DMS 273 (cell line): ENCODE data around the gene MIPEP.
"Not testable (repeated sequence)": the region's sequence is repeated elsewhere in the genome, so short reads cannot be mapped to it uniquely, and the experiment has no call there.

Experiments
- DNase-seq: peaks from one replicate; lab custom pipeline; 2025; ENCODE audit not compliant: unreplicated experiment; lab: John Stamatoyannopoulos, UW

The MIPEP gene

GRCh38 chr13:23889615-23890607 is 711 bp upstream of the MIPEP start:
- DNase-seq: peak; percentile 49

- DNase-seq: not testable (repeated sequence)
Observed at GRCh38 chr13:23884361-23884760, 4.8 kb downstream of the MIPEP start.

- no peak for DNase-seq
Observed at GRCh38 chr13:23883255-23883654, 5.9 kb downstream of the MIPEP start.

GRCh38 chr13:23881402-23881800 is 7.8 kb downstream of the MIPEP start:
- DNase-seq: not testable (repeated sequence)

GRCh38 chr13:23880493-23881401 is 8.5 kb downstream of the MIPEP start:
- not testable (repeated sequence) for DNase-seq

GRCh38 chr13:23877286-23877685 is 11.9 kb downstream of the MIPEP start:
- DNase-seq: no peak

- peak; percentile 64 for DNase-seq
Observed at GRCh38 chr13:23876265-23876664, 12.9 kb downstream of the MIPEP start.

- DNase-seq: peak; percentile 47
Observed at GRCh38 chr13:23871616-23872220, 17.5 kb downstream of the MIPEP start.

GRCh38 chr13:23870356-23871140 is 18.7 kb downstream of the MIPEP start:
- DNase-seq: no peak

- DNase-seq: no peak
Observed at GRCh38 chr13:23868521-23868920, 20.7 kb downstream of the MIPEP start.

- no peak for DNase-seq
Observed at GRCh38 chr13:23867027-23867491, 22.1 kb downstream of the MIPEP start.

GRCh38 chr13:23866420-23867026 is 22.7 kb downstream of the MIPEP start:
- no peak for DNase-seq

GRCh38 chr13:23865906-23866305 is 23.3 kb downstream of the MIPEP start:
- DNase-seq: no peak

GRCh38 chr13:23865026-23865425 is 24.2 kb downstream of the MIPEP start:
- DNase-seq: no peak

GRCh38 chr13:23861310-23861709 is 27.9 kb downstream of the MIPEP start:
- DNase-seq: no peak

- DNase-seq: no peak
Observed at GRCh38 chr13:23859904-23860303, 29.3 kb downstream of the MIPEP start.

- DNase-seq: no peak
Observed at GRCh38 chr13:23859455-23859854, 29.7 kb downstream of the MIPEP start.

GRCh38 chr13:23858546-23858945 is 30.7 kb downstream of the MIPEP start:
- no peak for DNase-seq

GRCh38 chr13:23856008-23856750 is 33.0 kb downstream of the MIPEP start:
- peak; percentile 90 for DNase-seq
